Body of pancreas (tissue), 4 donors: ENCODE measurements around the gene TLR4. TPM values are rescaled to one million over a fixed set of nuclear protein-coding genes. Genes with fewer than 3 reads are reported as not detected.

Experiments
- ATAC-seq: fragments of 150-250 bp; one replicate; pipeline ENCODE4 v1.9.1; 2016
- DNase-seq, 4 donors: peaks; one replicate each; pipeline ENCODE4 v3.0.0-alpha.2; 2019
- H3K27ac ChIP-seq, 4 donors: fragments of 200-600 bp; sonication (generic); 1 replicate in 3 of 4; 2 replicates in 1 of 4; pipeline versions ENCODE4 v1.5.1 to v1.6.1; 2016 to 2019; ENCODE audit warnings: mild to moderate bottlenecking in 1 of 4, mixed read lengths in 1 of 4, moderate library complexity in 1 of 4
- H3K27me3 ChIP-seq, 2 donors: fragments of 200-600 bp; sonication (generic); one replicate each; pipeline ENCODE4 v1.6.0; 2016; ENCODE audit warnings: mild to moderate bottlenecking in 1 of 2
- H3K36me3 ChIP-seq, 2 donors: fragments of 200-600 bp; sonication (generic); replicated peaks in 1 of 2; 2 replicates each; pipeline ENCODE4 v1.5.1; 2016; ENCODE audit warnings: low read depth in 2 of 2; ENCODE audit not compliant: insufficient read depth in 1 of 2
- H3K4me1 ChIP-seq: fragments of 200-600 bp; sonication (generic); one replicate; pipeline ENCODE4 v1.6.0; 2016
- H3K4me3 ChIP-seq, 2 donors: fragments of 200-600 bp; sonication (generic); 1 replicate in 1 of 2; 2 replicates in 1 of 2; pipeline ENCODE4 v1.5.1; 2016 to 2019
- H3K9me3 ChIP-seq, 3 donors: fragments of 200-600 bp; sonication (generic); 1 replicate in 2 of 3; 2 replicates in 1 of 3; pipeline ENCODE4 v1.5.1; 2016
- POLR2A ChIP-seq, 3 donors: fragments of 450-650 bp; IDR thresholded peaks; one replicate each; pipeline ENCODE4 v1.6.1; 2016; ENCODE audit warnings: antibody characterized with exemption in 3 of 3, mild to moderate bottlenecking in 2 of 3
- WGBS, 2 donors: methylation state at CpG; one replicate each; pipeline ENCODE4 v1.1.5; 2017; 5-methylcytosine and 5-hydroxymethylcytosine counted together
- intact Hi-C: fragments of 100-400 bp; cut with DNase I; formaldehyde crosslinking; loops from one replicate; pipeline ENCODE4 v1.15.1; 2023
- total RNA-seq, 2 donors: library from RNA; depleted of rRNA; stranded (reverse); fragments of >200 nt; gene quantifications; one replicate each; pipeline ENCODE4 v1.1.0, GENCODE V29; 2016
- TF ChIP-seq, protein P1 (sequence below), 7 experiments: fragments of 450-650 bp in 4 of 7; fragments of 200-600 bp in 3 of 7; sonication (generic) in 3 of 7; IDR thresholded peaks; one replicate each; pipeline ENCODE4 v1.5.1; 2016 to 2019; ENCODE audit warnings: antibody characterized with exemption in 7 of 7

TLR4 gene
- total RNA-seq, 2 donors from 2014 or later, result 5.2 to 7.6 TPM

GRCh38 chr9:117729375-117729774 lies 25.2 kb downstream of the TLR4 start:
- Histone ChIP-seq H3K9me3 (no peaks in the 10 kb centered on the region), H3K27me3 (no peaks in the 10 kb centered on the region), H3K4me1 (no peaks in the 10 kb centered on the region), H3K27ac (no peak overlapping the region), H3K36me3 (no peaks in the 10 kb centered on the region), H3K4me3 (no peak overlapping the region)
- TF ChIP-seq, protein P1, sequence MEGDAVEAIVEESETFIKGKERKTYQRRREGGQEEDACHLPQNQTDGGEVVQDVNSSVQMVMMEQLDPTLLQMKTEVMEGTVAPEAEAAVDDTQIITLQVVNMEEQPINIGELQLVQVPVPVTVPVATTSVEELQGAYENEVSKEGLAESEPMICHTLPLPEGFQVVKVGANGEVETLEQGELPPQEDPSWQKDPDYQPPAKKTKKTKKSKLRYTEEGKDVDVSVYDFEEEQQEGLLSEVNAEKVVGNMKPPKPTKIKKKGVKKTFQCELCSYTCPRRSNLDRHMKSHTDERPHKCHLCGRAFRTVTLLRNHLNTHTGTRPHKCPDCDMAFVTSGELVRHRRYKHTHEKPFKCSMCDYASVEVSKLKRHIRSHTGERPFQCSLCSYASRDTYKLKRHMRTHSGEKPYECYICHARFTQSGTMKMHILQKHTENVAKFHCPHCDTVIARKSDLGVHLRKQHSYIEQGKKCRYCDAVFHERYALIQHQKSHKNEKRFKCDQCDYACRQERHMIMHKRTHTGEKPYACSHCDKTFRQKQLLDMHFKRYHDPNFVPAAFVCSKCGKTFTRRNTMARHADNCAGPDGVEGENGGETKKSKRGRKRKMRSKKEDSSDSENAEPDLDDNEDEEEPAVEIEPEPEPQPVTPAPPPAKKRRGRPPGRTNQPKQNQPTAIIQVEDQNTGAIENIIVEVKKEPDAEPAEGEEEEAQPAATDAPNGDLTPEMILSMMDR (IDR thresholded peaks at IDR 0.05), result no peak
- TF ChIP-seq POLR2A (IDR thresholded peaks at IDR 0.05), result no peak
- ATAC-seq (no peak), DNase-seq (no peak)
- intact Hi-C loops, result no loop called here
- 50 to 58% methylated on average over 2 of the region's 2 CpGs for WGBS, 2 donors

DNA sequence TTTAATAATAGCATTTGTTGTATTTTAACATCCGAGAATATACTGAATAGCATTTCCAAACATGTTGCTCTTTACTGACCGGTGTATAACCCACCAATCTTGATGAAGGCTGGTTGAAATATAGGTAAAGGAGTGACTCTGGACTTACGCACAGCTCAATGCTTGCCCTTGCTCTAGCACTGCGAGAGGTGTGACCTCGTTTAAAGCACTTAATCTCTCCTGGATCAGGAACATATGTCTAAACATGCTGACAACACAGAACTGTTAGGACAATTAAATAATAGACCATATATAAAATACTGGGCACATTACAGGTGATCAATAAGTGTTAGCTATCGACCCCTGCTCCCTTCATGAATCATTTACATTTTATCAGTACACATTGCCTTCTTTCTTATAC lies 28.3 kb downstream of the TLR4 start:
- WGBS, 2 donors, result 37 to 38% methylated on average over 6 of the region's 6 CpGs
- TF ChIP-seq POLR2A (IDR thresholded peaks at IDR 0.05), result no peak
- TF ChIP-seq, protein P1 (IDR thresholded peaks at IDR 0.05), result no peak

GRCh38 chr9:117733465-117733864 lies 29.3 kb downstream of the TLR4 start:
- H3K36me3 ChIP-seq, result no peaks in the 10 kb centered on the region
- no peak for DNase-seq
- no peaks in the 10 kb centered on the region for H3K27me3 ChIP-seq
- no peak overlapping the region for H3K27ac ChIP-seq
- H3K4me1 ChIP-seq, result no peaks in the 10 kb centered on the region
- no peaks in the 10 kb centered on the region for H3K9me3 ChIP-seq
- 68 to 70% methylated on average over 1 of the region's 1 CpG for WGBS, 2 donors
- intact Hi-C loops, result no loop called here
- no peak for ATAC-seq
- no peak overlapping the region for H3K4me3 ChIP-seq
- TF ChIP-seq, protein P1 (IDR thresholded peaks at IDR 0.05), result no peak
- no peak for TF ChIP-seq POLR2A (IDR thresholded peaks at IDR 0.05)

More for the DNA sequence above, 28.3 kb downstream of the TLR4 start:
- no peaks in the 10 kb centered on the region for H3K4me1 ChIP-seq
- H3K36me3 ChIP-seq, result no peaks in the 10 kb centered on the region
- intact Hi-C loops, result no loop called here
- DNase-seq (no peak), ATAC-seq (no peak)
- no peak overlapping the region for H3K27ac ChIP-seq
- no peak overlapping the region for H3K4me3 ChIP-seq
- no peaks in the 10 kb centered on the region for H3K9me3 ChIP-seq
- H3K27me3 ChIP-seq, result no peaks in the 10 kb centered on the region

DNA sequence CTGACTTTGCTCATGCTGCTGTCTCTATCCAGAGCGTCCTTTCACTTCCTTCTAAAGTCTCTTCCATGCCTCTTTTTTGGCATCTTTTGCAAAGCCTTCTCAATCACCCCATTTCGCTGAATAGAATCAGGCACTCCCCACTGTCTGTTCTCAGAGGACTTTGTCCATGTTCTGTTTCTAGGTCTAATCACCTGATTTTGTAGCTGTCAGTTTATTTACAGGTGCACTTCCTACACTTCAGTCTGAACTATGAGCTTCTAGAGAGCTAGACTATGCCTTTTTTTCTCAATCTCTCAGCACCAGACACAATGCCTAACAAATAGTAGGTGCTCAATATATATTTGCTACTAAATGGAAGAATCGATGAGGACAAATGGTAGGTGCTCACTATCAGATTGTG lies 29.9 kb downstream of the TLR4 start:
- H3K27ac ChIP-seq, result no peak overlapping the region
- DNase-seq (no peak), ATAC-seq (no peak)
- TF ChIP-seq, protein P1 (IDR thresholded peaks at IDR 0.05), result no peak
- no peak for TF ChIP-seq POLR2A (IDR thresholded peaks at IDR 0.05)
- H3K36me3 ChIP-seq, result no peaks in the 10 kb centered on the region
- H3K27me3 ChIP-seq, result no peaks in the 10 kb centered on the region
- WGBS, 2 donors, result 79 to 88% methylated on average over 3 of the region's 3 CpGs
- no peaks in the 10 kb centered on the region for H3K4me1 ChIP-seq
- no peak overlapping the region for H3K4me3 ChIP-seq
- no peaks in the 10 kb centered on the region for H3K9me3 ChIP-seq
- intact Hi-C loops, result no loop called here

- no peaks in the 10 kb centered on the region for H3K4me1 ChIP-seq
- intact Hi-C loops, result no loop called here
- 48 to 54% methylated on average over 2 of the region's 2 CpGs for WGBS, 2 donors
- H3K4me3 ChIP-seq, result no peak overlapping the region
- DNase-seq (no peak), ATAC-seq (no peak)
- no peaks in the 10 kb centered on the region for H3K27me3 ChIP-seq
- no peak overlapping the region for H3K27ac ChIP-seq
- H3K9me3 ChIP-seq, result no peaks in the 10 kb centered on the region
- H3K36me3 ChIP-seq, result no peaks in the 10 kb centered on the region
- no peak for TF ChIP-seq POLR2A (IDR thresholded peaks at IDR 0.05)
- TF ChIP-seq, protein P1 (IDR thresholded peaks at IDR 0.05), result no peak
Observed at GRCh38 chr9:117734523-117735314, 30.5 kb downstream of the TLR4 start.
